Measurements from ENCODE around the gene CCDC32.

CCDC32 gene

GRCh38 chr15:40567111-40567510 is 2.3 kb upstream of the CCDC32 start:
- Histone ChIP-seq H3K9me3 (ENCODE audit: insufficient read depth, low read depth, low read length) (no peaks in the 10 kb centered on the region), H3K4me1 (ENCODE audit: insufficient read depth, low read length) (peaks cover 13% of the 10 kb centered on the region), H3K36me3 (ENCODE audit: insufficient read depth, low read length) (peaks cover 10% of the 10 kb centered on the region), H3K9ac (ENCODE audit: low read depth, low read length) (no peak overlapping the region), H3K4me3 (ENCODE audit: low read length) (no peak overlapping the region), H3K27ac (ENCODE audit: low read depth, low read length) (no peak overlapping the region), H3K27me3 (ENCODE audit: insufficient read depth, low read length) (no peaks in the 10 kb centered on the region)
- 51% methylated on average over 6 of the region's 7 CpGs for WGBS

- Histone ChIP-seq H3K9me3 (ENCODE audit: insufficient read depth, low read depth, low read length) (no peaks in the 10 kb centered on the region), H3K27me3 (ENCODE audit: insufficient read depth, low read length) (no peaks in the 10 kb centered on the region), H3K9ac (ENCODE audit: low read depth, low read length) (no peak overlapping the region; the same call in 1 of the 2 replicates), H3K36me3 (ENCODE audit: insufficient read depth, low read length) (0 out of 2 replicates have a peak, but pooled peaks cover 6% of the 10 kb centered on the region), H3K27ac (ENCODE audit: low read depth, low read length) (no peak overlapping the region), H3K4me1 (ENCODE audit: insufficient read depth, low read length) (peaks cover 13% of the 10 kb centered on the region), H3K4me3 (ENCODE audit: low read length) (peak overlapping the region; percentile 75)
- 69% methylated on average over 18 of the region's 20 CpGs for WGBS
Measured at GRCh38 chr15:40565333-40566238, 744 bp upstream of the CCDC32 start.

- Histone ChIP-seq H3K27me3 (ENCODE audit: insufficient read depth, low read length) (no peaks in the 10 kb centered on the region), H3K36me3 (ENCODE audit: insufficient read depth, low read length) (0 out of 2 replicates have a peak, but pooled peaks cover 6% of the 10 kb centered on the region), H3K27ac (ENCODE audit: low read depth, low read length) (no peak overlapping the region), H3K9ac (ENCODE audit: low read depth, low read length) (no peak overlapping the region), H3K4me1 (ENCODE audit: insufficient read depth, low read length) (peaks cover 3% of the 10 kb centered on the region; the same call in 1 of the 2 replicates), H3K9me3 (ENCODE audit: insufficient read depth, low read depth, low read length) (no peaks in the 10 kb centered on the region), H3K4me3 (ENCODE audit: low read length) (no peak overlapping the region)
Measured at GRCh38 chr15:40563426-40563825, 1.4 kb downstream of the CCDC32 start.

DNA sequence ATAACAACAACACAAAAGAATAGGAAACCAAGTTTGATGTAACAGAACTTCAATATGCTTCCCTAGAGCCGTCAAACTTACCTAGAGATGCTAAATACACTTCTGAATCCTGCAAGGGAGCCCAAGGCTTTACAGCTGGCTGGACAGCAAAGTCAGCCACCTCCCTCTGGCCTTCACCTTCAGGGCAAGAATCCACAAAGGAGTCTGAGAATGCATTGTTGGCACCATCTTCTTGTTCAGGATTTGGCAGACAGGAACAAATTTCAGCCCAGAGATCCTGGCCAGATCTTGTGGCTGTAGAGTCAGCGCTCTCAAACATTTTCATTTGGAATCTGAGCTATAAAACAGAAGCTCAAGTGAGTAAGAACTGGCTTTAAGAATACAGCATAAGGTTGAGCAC is 2.2 kb downstream of the CCDC32 start:
- Histone ChIP-seq H3K9ac (ENCODE audit: low read depth, low read length) (no peak overlapping the region), H3K27me3 (ENCODE audit: insufficient read depth, low read length) (no peaks in the 10 kb centered on the region), H3K9me3 (ENCODE audit: insufficient read depth, low read depth, low read length) (no peaks in the 10 kb centered on the region), H3K27ac (ENCODE audit: low read depth, low read length) (no peak overlapping the region), H3K36me3 (ENCODE audit: insufficient read depth, low read length) (0 out of 2 replicates have a peak, but pooled peaks cover 6% of the 10 kb centered on the region), H3K4me1 (ENCODE audit: insufficient read depth, low read length) (peaks cover 3% of the 10 kb centered on the region; the same call in 1 of the 2 replicates), H3K4me3 (ENCODE audit: low read length) (no peak overlapping the region)
- 95% methylated on average over 2 of the region's 2 CpGs for WGBS

GRCh38 chr15:40558952-40559742 is 5.7 kb downstream of the CCDC32 start:
- Histone ChIP-seq H3K9ac (ENCODE audit: low read depth, low read length) (no peak overlapping the region), H3K27me3 (ENCODE audit: insufficient read depth, low read length) (no peaks in the 10 kb centered on the region), H3K4me3 (ENCODE audit: low read length) (no peak overlapping the region), H3K36me3 (ENCODE audit: insufficient read depth, low read length) (peaks cover 15% of the 10 kb centered on the region; the same call in 1 of the 2 replicates), H3K9me3 (ENCODE audit: insufficient read depth, low read depth, low read length) (no peaks in the 10 kb centered on the region), H3K4me1 (ENCODE audit: insufficient read depth, low read length) (peaks cover 15% of the 10 kb centered on the region), H3K27ac (ENCODE audit: low read depth, low read length) (no peak overlapping the region)
- 95% methylated on average over 6 of the region's 6 CpGs for WGBS

DNA sequence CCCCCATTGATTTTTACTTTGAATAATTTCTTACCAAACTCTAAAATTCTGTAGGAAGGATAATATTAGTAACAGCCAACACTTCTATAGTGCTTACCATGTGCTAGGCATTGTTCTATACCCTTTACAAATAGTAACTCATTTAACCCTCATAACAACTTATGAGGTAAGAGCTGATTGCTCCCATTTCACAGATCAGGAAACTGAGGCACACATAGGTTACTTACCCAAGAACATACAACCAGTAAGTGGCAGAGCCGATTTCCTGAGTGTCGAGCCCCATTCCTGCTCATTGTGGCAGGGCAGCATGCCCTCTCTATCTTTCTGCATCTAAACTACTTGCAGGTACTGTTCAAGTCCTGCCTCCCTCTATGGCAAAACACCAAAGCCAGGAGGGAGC is 9.0 kb downstream of the CCDC32 start:
- Histone ChIP-seq H3K27ac (ENCODE audit: low read depth, low read length) (no peak overlapping the region), H3K9ac (ENCODE audit: low read depth, low read length) (no peak overlapping the region), H3K36me3 (ENCODE audit: insufficient read depth, low read length) (peaks cover 14% of the 10 kb centered on the region; the same call in 1 of the 2 replicates), H3K4me1 (ENCODE audit: insufficient read depth, low read length) (peaks cover 23% of the 10 kb centered on the region), H3K9me3 (ENCODE audit: insufficient read depth, low read depth, low read length) (no peaks in the 10 kb centered on the region), H3K27me3 (ENCODE audit: insufficient read depth, low read length) (no peaks in the 10 kb centered on the region), H3K4me3 (ENCODE audit: low read length) (no peak overlapping the region)
- whole genome bisulfite sequencing: 93% methylated on average over 2 of the region's 2 CpGs

DNA sequence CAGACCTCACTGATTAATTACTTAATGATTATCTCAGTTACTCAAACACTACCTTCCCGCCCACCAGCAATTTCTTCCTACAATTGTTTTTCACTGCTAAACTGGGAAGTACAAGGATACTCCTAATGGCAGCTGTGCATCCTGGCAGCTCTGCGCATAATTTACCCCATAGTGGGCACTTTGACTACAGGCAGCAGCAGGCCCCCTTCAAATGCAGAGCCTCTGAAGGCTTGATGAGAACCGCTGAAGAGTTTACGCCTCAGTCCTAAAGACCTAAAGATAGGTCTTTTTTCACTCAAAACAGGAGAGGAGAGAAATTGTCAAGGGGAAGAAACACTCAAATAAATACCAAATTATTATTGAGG is 10.7 kb downstream of the CCDC32 start:
- Histone ChIP-seq H3K27ac (ENCODE audit: low read depth, low read length) (peak overlapping the region; percentile 71; the same call in 1 of the 2 replicates), H3K36me3 (ENCODE audit: insufficient read depth, low read length) (peaks cover 14% of the 10 kb centered on the region; the same call in 1 of the 2 replicates), H3K4me3 (ENCODE audit: low read length) (no peak overlapping the region), H3K9me3 (ENCODE audit: insufficient read depth, low read depth, low read length) (no peaks in the 10 kb centered on the region), H3K4me1 (ENCODE audit: insufficient read depth, low read length) (peaks cover 23% of the 10 kb centered on the region), H3K9ac (ENCODE audit: low read depth, low read length) (no peak overlapping the region), H3K27me3 (ENCODE audit: insufficient read depth, low read length) (no peaks in the 10 kb centered on the region)
- 17% methylated on average over 4 of the region's 4 CpGs for WGBS

DNA sequence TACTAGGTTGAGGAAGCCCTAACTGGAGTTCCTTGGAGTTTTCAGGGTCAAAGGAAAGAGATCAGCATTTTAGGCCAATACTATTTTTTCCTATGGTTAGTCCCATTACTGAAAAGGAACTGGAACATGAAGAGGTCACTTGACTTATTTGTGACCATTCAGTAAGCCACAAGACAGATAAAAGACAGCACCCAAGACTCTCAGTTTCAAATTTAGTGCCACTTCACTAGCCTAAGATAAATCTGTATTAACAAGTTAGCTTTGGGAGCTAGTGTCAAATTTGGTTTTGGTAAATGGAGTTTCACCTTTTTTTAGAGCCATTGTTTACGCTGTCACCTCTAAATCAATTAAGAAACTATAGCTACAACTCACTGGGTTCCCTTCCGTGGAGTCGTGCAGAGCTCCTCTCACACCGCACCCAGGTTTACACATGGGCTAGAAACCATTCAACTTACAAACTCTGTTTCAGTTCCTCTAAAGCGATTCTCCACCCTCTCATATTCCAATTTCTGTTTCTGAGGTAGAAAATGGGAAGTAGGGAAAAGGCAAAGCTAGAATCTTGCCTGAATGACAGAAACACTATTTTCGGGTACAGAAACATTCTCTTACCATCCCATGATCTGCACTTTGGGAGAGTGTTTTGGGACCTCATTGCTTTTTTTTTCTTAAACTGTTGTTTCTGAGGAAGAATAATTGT is 14.4 kb downstream of the CCDC32 start:
- H3K4me1 ChIP-seq (ENCODE audit: insufficient read depth, low read length): peaks cover 21% of the 10 kb centered on the region
- H3K9me3 ChIP-seq (ENCODE audit: insufficient read depth, low read depth, low read length): no peaks in the 10 kb centered on the region
- no peak overlapping the region for H3K27ac ChIP-seq (ENCODE audit: low read depth, low read length)
- H3K36me3 ChIP-seq (ENCODE audit: insufficient read depth, low read length): 0 out of 2 replicates have a peak, but pooled peaks cover 4% of the 10 kb centered on the region
- no peak overlapping the region for H3K4me3 ChIP-seq (ENCODE audit: low read length)
- WGBS: 94% methylated on average over 5 of the region's 6 CpGs
- no peak overlapping the region for H3K9ac ChIP-seq (ENCODE audit: low read depth, low read length)
- no peaks in the 10 kb centered on the region for H3K27me3 ChIP-seq (ENCODE audit: insufficient read depth, low read length)

DNA sequence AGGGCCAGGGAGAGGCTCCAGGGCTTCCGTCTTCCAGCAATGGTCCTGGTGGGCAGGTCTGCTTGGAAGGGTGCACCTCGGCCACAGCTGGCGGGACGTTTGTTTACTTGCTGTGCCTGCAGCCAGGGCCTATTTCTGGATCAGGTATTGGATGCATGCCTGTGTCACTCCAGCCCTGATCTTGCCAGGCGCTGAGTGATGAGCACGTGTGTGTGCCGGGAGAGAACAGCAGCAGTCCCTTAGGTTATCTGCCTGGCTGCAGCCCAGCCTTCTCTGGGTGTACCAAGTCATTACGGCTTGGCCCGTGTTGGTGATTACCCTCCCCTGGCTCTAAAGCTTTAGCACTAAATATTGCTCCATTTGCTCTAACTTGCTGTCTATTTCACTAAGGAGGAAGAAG is 14.9 kb downstream of the CCDC32 start:
- Histone ChIP-seq H3K4me1 (ENCODE audit: insufficient read depth, low read length) (peaks cover 15% of the 10 kb centered on the region), H3K27me3 (ENCODE audit: insufficient read depth, low read length) (no peaks in the 10 kb centered on the region), H3K9ac (ENCODE audit: low read depth, low read length) (no peak overlapping the region), H3K27ac (ENCODE audit: low read depth, low read length) (no peak overlapping the region), H3K36me3 (ENCODE audit: insufficient read depth, low read length) (0 out of 2 replicates have a peak, but pooled peaks cover 4% of the 10 kb centered on the region), H3K4me3 (ENCODE audit: low read length) (no peak overlapping the region), H3K9me3 (ENCODE audit: insufficient read depth, low read depth, low read length) (no peaks in the 10 kb centered on the region)
- 86% methylated on average over 9 of the region's 9 CpGs for WGBS

GRCh38 chr15:40548610-40549009 is 16.2 kb downstream of the CCDC32 start:
- no peak overlapping the region for H3K27ac ChIP-seq (ENCODE audit: low read depth, low read length)
- H3K9me3 ChIP-seq (ENCODE audit: insufficient read depth, low read depth, low read length): no peaks in the 10 kb centered on the region
- no peak overlapping the region for H3K9ac ChIP-seq (ENCODE audit: low read depth, low read length)
- no peak overlapping the region for H3K4me3 ChIP-seq (ENCODE audit: low read length)
- peaks cover 2% of the 10 kb centered on the region for H3K4me1 ChIP-seq (ENCODE audit: insufficient read depth, low read length)
- no peaks in the 10 kb centered on the region for H3K27me3 ChIP-seq (ENCODE audit: insufficient read depth, low read length)
- 0 out of 2 replicates have a peak, but pooled peaks cover 4% of the 10 kb centered on the region for H3K36me3 ChIP-seq (ENCODE audit: insufficient read depth, low read length)
- 80% methylated on average over 2 of the region's 2 CpGs for WGBS
